ENCODE data around the gene HEXIM2.

The HEXIM2 gene

DNA sequence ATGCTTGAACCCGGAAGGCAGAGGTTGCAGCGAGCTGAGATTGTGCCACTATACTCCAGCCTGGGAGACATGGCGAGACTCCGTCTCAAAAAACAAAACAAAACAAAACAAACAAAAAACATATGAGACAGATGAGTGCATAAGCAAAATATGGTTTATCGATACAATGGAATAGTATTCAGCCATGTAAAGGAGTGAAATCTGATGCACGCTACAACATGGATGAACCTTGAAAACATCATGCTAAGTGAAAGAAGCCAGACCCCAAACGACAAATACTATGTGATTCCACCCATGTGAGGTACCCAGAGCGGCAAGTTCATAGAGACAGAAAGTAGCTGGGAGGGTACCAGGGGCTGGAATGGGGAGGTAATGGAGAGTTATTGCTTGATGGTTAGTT is 36.2 kb upstream of the HEXIM2 start:
- no peaks in the 10 kb centered on the region for H3K27me3 ChIP-seq (replicated peaks)
- TF ChIP-seq, protein P1, sequence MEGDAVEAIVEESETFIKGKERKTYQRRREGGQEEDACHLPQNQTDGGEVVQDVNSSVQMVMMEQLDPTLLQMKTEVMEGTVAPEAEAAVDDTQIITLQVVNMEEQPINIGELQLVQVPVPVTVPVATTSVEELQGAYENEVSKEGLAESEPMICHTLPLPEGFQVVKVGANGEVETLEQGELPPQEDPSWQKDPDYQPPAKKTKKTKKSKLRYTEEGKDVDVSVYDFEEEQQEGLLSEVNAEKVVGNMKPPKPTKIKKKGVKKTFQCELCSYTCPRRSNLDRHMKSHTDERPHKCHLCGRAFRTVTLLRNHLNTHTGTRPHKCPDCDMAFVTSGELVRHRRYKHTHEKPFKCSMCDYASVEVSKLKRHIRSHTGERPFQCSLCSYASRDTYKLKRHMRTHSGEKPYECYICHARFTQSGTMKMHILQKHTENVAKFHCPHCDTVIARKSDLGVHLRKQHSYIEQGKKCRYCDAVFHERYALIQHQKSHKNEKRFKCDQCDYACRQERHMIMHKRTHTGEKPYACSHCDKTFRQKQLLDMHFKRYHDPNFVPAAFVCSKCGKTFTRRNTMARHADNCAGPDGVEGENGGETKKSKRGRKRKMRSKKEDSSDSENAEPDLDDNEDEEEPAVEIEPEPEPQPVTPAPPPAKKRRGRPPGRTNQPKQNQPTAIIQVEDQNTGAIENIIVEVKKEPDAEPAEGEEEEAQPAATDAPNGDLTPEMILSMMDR (IDR thresholded peaks at IDR 0.05; ENCODE audit: low read depth, low read length, missing control alignments) = no peak
- DNase-seq = no peak
- in situ Hi-C loops (cut with HindIII; ENCODE audit: low pct_ligation_motif_present, low sequenced_read_pairs) = no loop called here
- H3K36me3 ChIP-seq (replicated peaks) = no peaks in the 10 kb centered on the region
- no peak overlapping the region for H3K4me3 ChIP-seq (ENCODE audit: low read depth, low read length)
- no peak overlapping the region for H3K27ac ChIP-seq

DNA sequence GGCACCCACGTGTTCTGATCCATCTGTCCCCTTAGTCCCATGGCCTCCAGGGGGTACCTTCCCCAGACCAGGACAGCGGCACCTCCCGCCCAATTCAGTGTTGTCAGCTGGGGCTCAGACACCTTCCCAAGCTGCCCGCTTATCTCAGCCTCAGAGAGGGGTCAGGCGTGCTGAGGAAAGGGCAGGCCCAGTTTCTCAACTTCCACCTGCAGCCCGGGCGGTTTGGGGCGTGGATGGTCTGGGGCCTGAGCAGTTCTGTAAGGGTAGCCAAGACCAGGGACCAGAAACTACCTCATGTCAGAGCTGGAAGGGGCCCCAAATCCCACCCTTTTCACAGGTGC is 34.5 kb upstream of the HEXIM2 start:
- Histone ChIP-seq H3K36me3 (replicated peaks) (no peaks in the 10 kb centered on the region), H3K27me3 (replicated peaks) (no peaks in the 10 kb centered on the region), H3K4me3 (ENCODE audit: low read depth, low read length) (no peak overlapping the region), H3K27ac (no peak overlapping the region)
- DNase-seq = no peak
- TF ChIP-seq, protein P1 (IDR thresholded peaks at IDR 0.05; ENCODE audit: low read depth, low read length, missing control alignments) = no peak
- in situ Hi-C loops (cut with HindIII; ENCODE audit: low pct_ligation_motif_present, low sequenced_read_pairs) = no loop called here

DNA sequence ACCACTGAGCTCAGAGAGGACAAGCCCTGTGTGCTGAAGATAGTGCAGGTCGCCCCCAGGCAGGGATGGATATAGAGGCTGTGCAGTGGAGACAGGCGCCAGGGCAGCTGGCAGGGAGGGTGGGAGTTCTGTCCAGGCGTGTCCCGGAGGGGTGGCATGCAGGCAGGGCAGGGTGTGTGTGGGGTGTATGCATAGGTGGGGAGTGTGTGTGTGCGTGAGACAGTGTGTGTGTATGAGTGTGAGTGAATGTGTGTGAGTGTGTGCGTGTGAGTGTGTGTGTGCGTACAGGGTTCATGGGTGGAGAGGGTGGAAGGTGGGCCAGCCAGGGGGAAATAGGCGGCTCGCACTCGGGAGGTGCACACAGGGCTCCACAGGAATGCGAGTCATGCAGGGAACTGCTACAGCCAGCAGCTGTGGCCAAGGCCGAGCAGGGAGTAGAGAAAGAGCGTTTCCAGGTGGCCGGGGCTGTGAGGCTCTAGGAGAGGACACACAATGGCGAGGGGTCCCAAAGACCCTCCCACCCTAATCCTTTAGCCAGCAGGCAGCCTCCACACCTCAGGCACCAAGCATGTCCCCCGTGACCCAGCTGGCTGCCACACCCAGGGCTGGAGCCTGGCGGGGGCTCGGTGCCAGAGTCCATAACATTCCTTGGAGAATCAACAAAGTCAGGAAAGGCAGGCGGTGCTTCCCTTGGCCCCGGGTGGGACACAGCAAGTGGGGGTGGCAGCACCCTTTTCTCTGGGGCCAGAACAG is 34.0 kb upstream of the HEXIM2 start:
- no peaks in the 10 kb centered on the region for H3K27me3 ChIP-seq (replicated peaks)
- no peak overlapping the region for H3K27ac ChIP-seq
- no peaks in the 10 kb centered on the region for H3K36me3 ChIP-seq (replicated peaks)
- H3K4me3 ChIP-seq (ENCODE audit: low read depth, low read length) = no peak overlapping the region
- in situ Hi-C loops (cut with HindIII; ENCODE audit: low pct_ligation_motif_present, low sequenced_read_pairs) = no loop called here
- TF ChIP-seq, protein P1 (IDR thresholded peaks at IDR 0.05; ENCODE audit: low read depth, low read length, missing control alignments) = no peak
- DNase-seq = no peak

DNA sequence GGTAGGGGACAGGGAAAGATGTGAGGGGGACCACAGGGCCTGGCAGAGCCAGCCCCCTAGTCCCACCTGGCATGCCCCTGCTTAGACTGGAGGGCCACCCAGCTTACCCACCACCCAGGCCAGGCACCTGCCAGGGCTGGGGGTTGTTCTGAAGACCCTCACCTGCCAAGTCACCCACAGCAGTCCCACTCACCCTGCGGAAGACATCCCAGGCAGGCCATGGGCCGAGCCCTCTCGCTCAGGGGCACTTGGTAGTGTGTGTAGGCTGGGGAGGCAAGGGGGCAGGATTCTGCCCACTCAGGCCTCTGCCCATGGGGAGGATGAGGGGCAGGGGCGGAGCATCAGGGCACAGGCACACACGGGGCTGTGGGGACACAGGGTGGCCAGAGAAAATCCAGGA is 33.3 kb upstream of the HEXIM2 start:
- no peaks in the 10 kb centered on the region for H3K27me3 ChIP-seq (replicated peaks)
- TF ChIP-seq, protein P1 (IDR thresholded peaks at IDR 0.05; ENCODE audit: low read depth, low read length, missing control alignments) = no peak
- no peak overlapping the region for H3K27ac ChIP-seq
- no peaks in the 10 kb centered on the region for H3K36me3 ChIP-seq (replicated peaks)
- in situ Hi-C loops (cut with HindIII; ENCODE audit: low pct_ligation_motif_present, low sequenced_read_pairs) = no loop called here
- no peak for DNase-seq
- no peak overlapping the region for H3K4me3 ChIP-seq (ENCODE audit: low read depth, low read length)

- H3K36me3 ChIP-seq (replicated peaks) = no peaks in the 10 kb centered on the region
- TF ChIP-seq, protein P1 (IDR thresholded peaks at IDR 0.05; ENCODE audit: low read depth, low read length, missing control alignments) = no peak
- H3K27me3 ChIP-seq (replicated peaks) = no peaks in the 10 kb centered on the region
- no peak overlapping the region for H3K4me3 ChIP-seq (ENCODE audit: low read depth, low read length)
- H3K27ac ChIP-seq = no peak overlapping the region
- no peak for DNase-seq
- in situ Hi-C loops (cut with HindIII; ENCODE audit: low pct_ligation_motif_present, low sequenced_read_pairs) = no loop called here
Observed at GRCh38 chr17:45128989-45129388, 32.7 kb upstream of the HEXIM2 start.

DNA sequence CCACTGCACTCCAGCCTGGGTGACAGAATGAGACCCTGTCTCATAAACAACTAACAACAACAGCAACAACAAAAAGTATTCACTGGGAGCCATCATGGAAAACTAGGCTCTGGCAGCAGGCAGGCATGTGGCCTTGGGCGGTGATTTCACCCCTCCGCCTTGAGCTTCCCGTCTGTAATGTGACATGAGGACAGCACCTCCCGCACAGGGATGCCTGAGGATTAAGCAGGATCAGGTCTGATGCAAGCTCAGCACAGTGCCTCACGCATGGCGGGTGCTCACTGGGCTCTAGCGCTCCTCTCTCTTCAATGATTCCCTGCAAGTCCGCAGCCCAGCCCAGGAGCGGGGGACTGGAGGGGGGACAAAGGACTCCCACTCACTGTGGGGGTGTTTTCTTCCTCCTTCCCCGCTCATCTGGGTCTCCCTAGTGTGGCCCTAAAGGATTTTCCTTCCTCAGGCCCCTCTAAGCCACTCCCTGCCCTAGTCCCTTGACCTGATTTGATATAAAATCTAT is 32.2 kb upstream of the HEXIM2 start:
- in situ Hi-C loops (cut with HindIII; ENCODE audit: low pct_ligation_motif_present, low sequenced_read_pairs) = no loop called here
- Histone ChIP-seq H3K27me3 (replicated peaks) (no peaks in the 10 kb centered on the region), H3K36me3 (replicated peaks) (no peaks in the 10 kb centered on the region), H3K4me3 (ENCODE audit: low read depth, low read length) (no peak overlapping the region), H3K27ac (no peak overlapping the region)
- TF ChIP-seq, protein P1 (IDR thresholded peaks at IDR 0.05; ENCODE audit: low read depth, low read length, missing control alignments) = no peak
- no peak for DNase-seq

All from brain microvascular endothelial cell (primary cell).